Measurements from ENCODE around the gene NOL4. TPM values are rescaled to one million over a fixed set of nuclear protein-coding genes. Genes with fewer than 3 reads are reported as not detected.

Gene NOL4
- total and polyA plus RNA-seq, 7 experiments from 2014 or later, result not detected

GRCh38 chr18:34221971-34222306 lies 2.8 kb downstream of the NOL4 start:
- no peak for ATAC-seq
- no peak overlapping the region for H3K4me3 Mint-ChIP-seq
- H3K9me3 Mint-ChIP-seq, result peaks cover 0 to 28% (median 7%) of the 10 kb centered on the region in 11 donors

GRCh38 chr18:34220081-34220815 lies 4.5 kb downstream of the NOL4 start:
- peaks cover 0 to 23% (median 6%) of the 10 kb centered on the region in 11 donors for H3K9me3 Mint-ChIP-seq
- ChIA-PET CTCF (no interaction called here), POLR2A (no interaction called here)
- Histone ChIP-seq H3K4me1 (ENCODE audit: control insufficient read depth in 2 of 2, insufficient read depth in 2 of 2, low read length in 2 of 2) (no peaks in the 10 kb centered on the region), H3K27ac (ENCODE audit: low read depth, low read length) (no peak overlapping the region), H3K36me3 (ENCODE audit: control insufficient read depth in 2 of 3, insufficient read depth in 3 of 3, low read length in 3 of 3) (no peaks in the 10 kb centered on the region), H3K27me3 (ENCODE audit: control insufficient read depth in 2 of 2, insufficient read depth in 2 of 2, low read length in 2 of 2) (peaks cover 0 to 3% of the 10 kb centered on the region in 2 donors), H3K4me3 (ENCODE audit: low read length) (no peak overlapping the region), H3K9me3 (ENCODE audit: control insufficient read depth in 2 of 3, low read length in 3 of 3) (no peaks in the 10 kb centered on the region)
- intact Hi-C loops (cut with micrococcal nuclease), result no loop called here
- DNase-seq (no peak), ATAC-seq (no peak)
- H3K36me3 Mint-ChIP-seq, result no peaks in the 10 kb centered on the region
- no peak overlapping the region for H3K4me3 Mint-ChIP-seq
- peaks cover 29 to 46% (median 37%) of the 10 kb centered on the region in 5 donors for H3K27me3 Mint-ChIP-seq
- H3K27ac Mint-ChIP-seq, result no peak overlapping the region
- H3K4me1 Mint-ChIP-seq, result peaks cover 0 to 4% (median 0%) of the 10 kb centered on the region in 7 donors

More at GRCh38 chr18:34221971-34222306, 2.8 kb downstream of the NOL4 start:
- POLR2A ChIA-PET, result no interaction called here
- no peak overlapping the region for H3K27ac ChIP-seq (ENCODE audit: low read depth, low read length)
- H3K9me3 ChIP-seq (ENCODE audit: control insufficient read depth in 2 of 3, low read length in 3 of 3), result no peaks in the 10 kb centered on the region
- no peak for DNase-seq
- no peaks in the 10 kb centered on the region for H3K4me1 ChIP-seq (ENCODE audit: control insufficient read depth in 2 of 2, insufficient read depth in 2 of 2, low read length in 2 of 2)
- no peaks in the 10 kb centered on the region for H3K36me3 ChIP-seq (ENCODE audit: control insufficient read depth in 2 of 3, insufficient read depth in 3 of 3, low read length in 3 of 3)
- Mint-ChIP-seq H3K27me3 (peaks cover 41 to 58% (median 42%) of the 10 kb centered on the region in 5 donors), H3K36me3 (no peaks in the 10 kb centered on the region), H3K27ac (no peak overlapping the region), H3K4me1 (peaks cover 0 to 4% (median 0%) of the 10 kb centered on the region in 7 donors)
- H3K27me3 ChIP-seq (ENCODE audit: control insufficient read depth in 2 of 2, insufficient read depth in 2 of 2, low read length in 2 of 2), result peaks cover 0 to 3% of the 10 kb centered on the region in 2 donors
- CTCF ChIA-PET, result no interaction called here
- H3K4me3 ChIP-seq (ENCODE audit: low read length), result no peak overlapping the region
- intact Hi-C loops (cut with micrococcal nuclease), result no loop called here

DNA sequence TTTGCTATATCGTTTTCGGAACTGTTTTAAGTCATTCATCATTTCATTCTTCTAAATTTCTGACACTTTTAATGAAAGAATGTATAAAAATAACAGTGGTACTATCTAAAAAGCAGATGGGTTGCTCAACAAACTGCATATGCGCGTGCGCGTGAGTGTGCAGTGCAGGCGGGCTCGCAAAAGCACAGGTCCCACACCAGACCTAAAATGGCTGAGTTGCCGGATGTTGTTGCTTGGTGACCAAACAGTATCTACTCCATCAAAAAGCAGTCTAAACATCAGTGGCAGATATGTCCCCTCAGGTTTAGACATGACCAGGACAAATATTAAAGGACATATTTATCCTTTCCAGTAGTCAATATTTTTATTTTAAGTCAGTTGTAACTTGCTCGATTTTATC lies 5.1 kb downstream of the NOL4 start:
- H3K27ac Mint-ChIP-seq, result no peak overlapping the region
- Histone ChIP-seq H3K4me3 (ENCODE audit: low read length) (no peak overlapping the region), H3K36me3 (ENCODE audit: control insufficient read depth in 2 of 3, insufficient read depth in 3 of 3, low read length in 3 of 3) (no peaks in the 10 kb centered on the region), H3K4me1 (ENCODE audit: control insufficient read depth in 2 of 2, insufficient read depth in 2 of 2, low read length in 2 of 2) (no peaks in the 10 kb centered on the region), H3K27ac (ENCODE audit: low read depth, low read length) (no peak overlapping the region), H3K9me3 (ENCODE audit: control insufficient read depth in 2 of 3, low read length in 3 of 3) (no peaks in the 10 kb centered on the region), H3K27me3 (ENCODE audit: control insufficient read depth in 2 of 2, insufficient read depth in 2 of 2, low read length in 2 of 2) (peaks cover 0 to 3% of the 10 kb centered on the region in 2 donors)
- no peak for DNase-seq
- H3K9me3 Mint-ChIP-seq, result peaks cover 0 to 29% (median 8%) of the 10 kb centered on the region in 11 donors
- no peak for ATAC-seq
- peaks cover 0 to 4% (median 0%) of the 10 kb centered on the region in 7 donors for H3K4me1 Mint-ChIP-seq
- ChIA-PET POLR2A (no interaction called here), CTCF (no interaction called here)
- peaks cover 28 to 40% (median 34%) of the 10 kb centered on the region in 5 donors for H3K27me3 Mint-ChIP-seq
- intact Hi-C loops (cut with micrococcal nuclease), result loop anchor here in 1 of 2 donors (10.0 kb wide), 1 partner anchor 55 kb away; no protein-coding TSS in a partner anchor
- no peaks in the 10 kb centered on the region for H3K36me3 Mint-ChIP-seq
- no peak overlapping the region for H3K4me3 Mint-ChIP-seq

- ChIA-PET CTCF (no interaction called here), POLR2A (no interaction called here)
- H3K4me3 ChIP-seq (ENCODE audit: low read length), result no peak overlapping the region
- Mint-ChIP-seq H3K4me1 (no peaks in the 10 kb centered on the region), H3K27me3 (no peaks in the 10 kb centered on the region), H3K4me3 (no peak overlapping the region), H3K9me3 (peaks cover 0 to 13% (median 4%) of the 10 kb centered on the region in 11 donors), H3K27ac (no peak overlapping the region), H3K36me3 (no peaks in the 10 kb centered on the region)
- no peak overlapping the region for H3K27ac ChIP-seq (ENCODE audit: low read depth, low read length)
- no peaks in the 10 kb centered on the region for H3K36me3 ChIP-seq (ENCODE audit: control insufficient read depth in 2 of 3, insufficient read depth in 3 of 3, low read length in 3 of 3)
- ATAC-seq (no peak), DNase-seq (no peak)
- H3K9me3 ChIP-seq (ENCODE audit: control insufficient read depth in 2 of 3, low read length in 3 of 3), result no peaks in the 10 kb centered on the region
- H3K4me1 ChIP-seq (ENCODE audit: control insufficient read depth in 2 of 2, insufficient read depth in 2 of 2, low read length in 2 of 2), result no peaks in the 10 kb centered on the region
- intact Hi-C loops (cut with micrococcal nuclease), result loop anchor here in 1 of 2 donors (10.0 kb wide), 1 partner anchor 62 kb away; no protein-coding TSS in a partner anchor
- no peaks in the 10 kb centered on the region for H3K27me3 ChIP-seq (ENCODE audit: control insufficient read depth in 2 of 2, insufficient read depth in 2 of 2, low read length in 2 of 2)
Measured at GRCh38 chr18:34212511-34212910, 12.2 kb downstream of the NOL4 start.

GRCh38 chr18:34207344-34207851 lies 17.3 kb downstream of the NOL4 start:
- Histone ChIP-seq H3K4me1 (ENCODE audit: control insufficient read depth in 2 of 2, insufficient read depth in 2 of 2, low read length in 2 of 2) (no peaks in the 10 kb centered on the region), H3K9me3 (ENCODE audit: control insufficient read depth in 2 of 3, low read length in 3 of 3) (no peaks in the 10 kb centered on the region), H3K27me3 (ENCODE audit: control insufficient read depth in 2 of 2, insufficient read depth in 2 of 2, low read length in 2 of 2) (no peaks in the 10 kb centered on the region), H3K27ac (ENCODE audit: low read depth, low read length) (no peak overlapping the region), H3K36me3 (ENCODE audit: control insufficient read depth in 2 of 3, insufficient read depth in 3 of 3, low read length in 3 of 3) (no peaks in the 10 kb centered on the region), H3K4me3 (ENCODE audit: low read length) (no peak overlapping the region)
- ChIA-PET CTCF (no interaction called here), POLR2A (no interaction called here)
- no peak for DNase-seq
- no peaks in the 10 kb centered on the region for H3K36me3 Mint-ChIP-seq
- ATAC-seq, result no peak
- no peaks in the 10 kb centered on the region for H3K4me1 Mint-ChIP-seq
- H3K4me3 Mint-ChIP-seq, result no peak overlapping the region
- intact Hi-C loops (cut with micrococcal nuclease), result no loop called here
- H3K27ac Mint-ChIP-seq, result no peak overlapping the region
- H3K9me3 Mint-ChIP-seq, result peaks cover 0 to 11% (median 3%) of the 10 kb centered on the region in 11 donors
- H3K27me3 Mint-ChIP-seq, result no peaks in the 10 kb centered on the region

- Mint-ChIP-seq H3K27ac (no peak overlapping the region), H3K36me3 (no peaks in the 10 kb centered on the region), H3K4me3 (no peak overlapping the region), H3K9me3 (peaks cover 0 to 13% (median 3%) of the 10 kb centered on the region in 11 donors), H3K27me3 (no peaks in the 10 kb centered on the region), H3K4me1 (no peaks in the 10 kb centered on the region)
- ATAC-seq (no peak), DNase-seq (no peak)
- POLR2A ChIA-PET, result no interaction called here
- CTCF ChIA-PET, result no interaction called here
- H3K4me1 ChIP-seq (ENCODE audit: control insufficient read depth in 2 of 2, insufficient read depth in 2 of 2, low read length in 2 of 2), result no peaks in the 10 kb centered on the region
- H3K9me3 ChIP-seq (ENCODE audit: control insufficient read depth in 2 of 3, low read length in 3 of 3), result no peaks in the 10 kb centered on the region
- H3K27me3 ChIP-seq (ENCODE audit: control insufficient read depth in 2 of 2, insufficient read depth in 2 of 2, low read length in 2 of 2), result no peaks in the 10 kb centered on the region
- H3K36me3 ChIP-seq (ENCODE audit: control insufficient read depth in 2 of 3, insufficient read depth in 3 of 3, low read length in 3 of 3), result no peaks in the 10 kb centered on the region
- no peak overlapping the region for H3K4me3 ChIP-seq (ENCODE audit: low read length)
- no peak overlapping the region for H3K27ac ChIP-seq (ENCODE audit: low read depth, low read length)
- intact Hi-C loops (cut with micrococcal nuclease), result no loop called here
Measured at GRCh38 chr18:34203866-34204265, 20.8 kb downstream of the NOL4 start.

DNA sequence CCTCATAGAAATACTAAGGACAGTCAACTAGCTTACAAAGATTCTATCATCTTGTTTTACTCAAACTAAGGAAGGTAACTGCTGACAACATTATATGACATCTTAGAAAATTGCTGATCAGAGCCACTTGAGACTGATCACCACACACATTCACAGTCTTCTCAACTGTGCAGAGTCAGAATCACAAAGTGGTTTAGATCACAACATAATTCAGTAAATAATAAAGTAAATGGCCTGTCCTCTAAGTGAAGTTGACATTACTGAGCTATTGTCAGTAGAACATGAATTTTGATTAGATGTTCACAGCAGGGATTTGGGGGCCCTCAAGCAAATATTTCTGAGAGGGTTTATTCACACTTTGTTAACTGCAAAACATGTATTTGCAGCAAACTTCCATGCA lies 28.5 kb downstream of the NOL4 start:
- H3K36me3 ChIP-seq (ENCODE audit: control insufficient read depth in 2 of 3, insufficient read depth in 3 of 3, low read length in 3 of 3), result no peaks in the 10 kb centered on the region
- peaks cover 0 to 12% (median 2%) of the 10 kb centered on the region in 11 donors for H3K9me3 Mint-ChIP-seq
- no peak overlapping the region for H3K27ac Mint-ChIP-seq
- POLR2A ChIA-PET, result no interaction called here
- intact Hi-C loops (cut with micrococcal nuclease), result no loop called here
- H3K4me1 ChIP-seq (ENCODE audit: control insufficient read depth in 2 of 2, insufficient read depth in 2 of 2, low read length in 2 of 2), result no peaks in the 10 kb centered on the region
- no peaks in the 10 kb centered on the region for H3K27me3 ChIP-seq (ENCODE audit: control insufficient read depth in 2 of 2, insufficient read depth in 2 of 2, low read length in 2 of 2)
- H3K4me1 Mint-ChIP-seq, result no peaks in the 10 kb centered on the region
- no peak overlapping the region for H3K4me3 Mint-ChIP-seq
- ATAC-seq, result no peak
- no peak for DNase-seq
- H3K27me3 Mint-ChIP-seq, result no peaks in the 10 kb centered on the region
- no peak overlapping the region for H3K4me3 ChIP-seq (ENCODE audit: low read length)
- no peak overlapping the region for H3K27ac ChIP-seq (ENCODE audit: low read depth, low read length)
- H3K36me3 Mint-ChIP-seq, result no peaks in the 10 kb centered on the region
- CTCF ChIA-PET, result no interaction called here
- H3K9me3 ChIP-seq (ENCODE audit: control insufficient read depth in 2 of 3, low read length in 3 of 3), result no peaks in the 10 kb centered on the region

Measured in naive thymus-derived CD4-positive, alpha-beta T cell (primary cell).